GM21381 (cell line): ENCODE measurements around the gene IFNA17.
"Not testable (repeated sequence)": the region's sequence is repeated elsewhere in the genome, so short reads cannot be mapped to it uniquely, and the experiment has no call there.

Experiments used
- ATAC-seq: cut with Tn5 transposase; IDR thresholded peaks from one replicate; pipeline ENCODE4 v1.9.1; 2021; ENCODE audit warnings: mild to moderate bottlenecking, moderate library complexity; ENCODE audit not compliant: unreplicated experiment

The IFNA17 gene

GRCh38 chr9:21228122-21228521 lies at the start of gene IFNA17:
Gene IFNA17 (minus strand): TSS chr9:21228222. CDS start chr9:21228173, 49 bp downstream.
- ATAC-seq, result no peak

GRCh38 chr9:21268347-21268657 lies 40.3 kb upstream of the IFNA17 start:
- ATAC-seq, result no peak

GRCh38 chr9:21267485-21268346 lies 39.7 kb upstream of the IFNA17 start:
- peak; percentile 50 for ATAC-seq

GRCh38 chr9:21266733-21267484 lies 38.9 kb upstream of the IFNA17 start:
- ATAC-seq, result no peak

- no peak for ATAC-seq
Measured at GRCh38 chr9:21265421-21266189, 37.6 kb upstream of the IFNA17 start.

- no peak for ATAC-seq
Measured at GRCh38 chr9:21255538-21256212, 27.7 kb upstream of the IFNA17 start.

- peak; percentile 62 for ATAC-seq
Measured at GRCh38 chr9:21252721-21253547, 24.9 kb upstream of the IFNA17 start.

- no peak for ATAC-seq
Measured at GRCh38 chr9:21251638-21252037, 23.6 kb upstream of the IFNA17 start.

- no peak for ATAC-seq
Measured at GRCh38 chr9:21251190-21251589, 23.2 kb upstream of the IFNA17 start.

GRCh38 chr9:21244836-21245235 lies 16.8 kb upstream of the IFNA17 start:
- ATAC-seq, result no peak

- peak; percentile 37 for ATAC-seq
Measured at GRCh38 chr9:21239911-21240310, 11.9 kb upstream of the IFNA17 start, which contains the start of gene IFNA14. Gene IFNA14 (minus strand): TSS chr9:21240005. CDS start chr9:21239935, 70 bp downstream.

- not testable (repeated sequence) for ATAC-seq
Measured at GRCh38 chr9:21236360-21236714, 8.3 kb upstream of the IFNA17 start.

- ATAC-seq, result peak; percentile 90
Measured at GRCh38 chr9:21235468-21236359, 7.7 kb upstream of the IFNA17 start.

GRCh38 chr9:21234153-21234687 lies 6.2 kb upstream of the IFNA17 start:
- ATAC-seq, result no peak

- ATAC-seq, result no peak
Measured at GRCh38 chr9:21233258-21233657, 5.2 kb upstream of the IFNA17 start.

GRCh38 chr9:21217211-21217610 lies 10.8 kb downstream of the IFNA17 start, which contains the start of gene IFNA16:
Gene IFNA16 (minus strand): TSS chr9:21217311. CDS start chr9:21217305, 6 bp downstream.
- ATAC-seq, result not testable (repeated sequence)

GRCh38 chr9:21213411-21214326 lies 14.4 kb downstream of the IFNA17 start:
- peak; percentile 67 for ATAC-seq
